Spleen (tissue), 11 donors: ENCODE data around the gene SNRNP25. TPM values are rescaled to one million over a fixed set of nuclear protein-coding genes. Genes with fewer than 3 reads are reported as not detected.

Source experiments
- DNase-seq: peaks from one replicate; pipeline ENCODE4 v3.0.0-alpha.2; 2020
- H3K27ac ChIP-seq, 8 donors: fragments of 200-600 bp; sonication (generic) in 7 of 8; 1 replicate in 4 of 8; 2 replicates in 4 of 8; pipeline versions ENCODE4 v1.5.0 to v1.8.0; 2016 to 2021; ENCODE audit warnings: inconsistent platforms in 4 of 8, mild to moderate bottlenecking in 4 of 8, moderate library complexity in 1 of 8
- H3K27me3 ChIP-seq, 7 donors: fragments of 200-600 bp; sonication (generic) in 6 of 7; replicated peaks in 1 of 7; 1 replicate in 4 of 7; 2 replicates in 3 of 7; pipeline versions ENCODE4 v1.5.0 to v1.8.0; 2016 to 2021; ENCODE audit warnings: inconsistent platforms in 3 of 7, mild to moderate bottlenecking in 1 of 7
- H3K36me3 ChIP-seq, 6 donors: fragments of 200-600 bp; sonication (generic) in 5 of 6; 1 replicate in 4 of 6; 2 replicates in 2 of 6; pipeline versions ENCODE4 v1.5.0 to v1.8.0; 2016 to 2021; ENCODE audit warnings: inconsistent platforms in 2 of 6
- H3K4me1 ChIP-seq, 6 donors: fragments of 200-600 bp; sonication (generic) in 5 of 6; 1 replicate in 3 of 6; 2 replicates in 3 of 6; pipeline versions ENCODE4 v1.5.0 to v1.8.0; 2016 to 2021; ENCODE audit warnings: inconsistent platforms in 3 of 6
- H3K4me3 ChIP-seq, 8 donors: fragments of 200-600 bp; sonication (generic) in 7 of 8; 1 replicate in 4 of 8; 2 replicates in 4 of 8; pipeline versions ENCODE4 v1.5.0 to v1.8.0; 2016 to 2021; ENCODE audit warnings: inconsistent platforms in 4 of 8, mild to moderate bottlenecking in 4 of 8, moderate library complexity in 2 of 8
- H3K9me3 ChIP-seq, 8 donors: fragments of 200-600 bp; sonication (generic) in 7 of 8; 1 replicate in 4 of 8; 2 replicates in 4 of 8; pipeline versions ENCODE4 v1.5.0 to v1.8.0; 2016 to 2021; ENCODE audit warnings: inconsistent platforms in 4 of 8
- CTCF ChIP-seq, 11 experiments: fragments of 200-600 bp in 7 of 11; fragments of 450-650 bp in 4 of 11; sonication (generic) in 4 of 11; IDR thresholded peaks in 8 of 11; conservative IDR thresholded peaks in 3 of 11; 1 replicate in 7 of 11; 2 replicates in 4 of 11; pipeline versions ENCODE4 v1.4.0 to v1.8.0; 2016 to 2021; ENCODE audit warnings: antibody characterized with exemption in 11 of 11, inconsistent platforms in 4 of 11, mild to moderate bottlenecking in 1 of 11
- POLR2A ChIP-seq, 3 donors: fragments of 450-650 bp; IDR thresholded peaks; one replicate each; pipeline ENCODE4 v1.5.1; 2017; ENCODE audit warnings: antibody characterized with exemption in 3 of 3, mild to moderate bottlenecking in 1 of 3
- POLR2AphosphoS5 ChIP-seq, 3 donors: sonication (generic); formaldehyde crosslinking; IDR thresholded peaks; one replicate each; pipeline ENCODE4 v1.5.1; 2017; ENCODE audit warnings: antibody characterized with exemption in 3 of 3
- WGBS, 5 donors: extraction: QIAGEN DNeasy Blood & Tissue Kit in 3 of 5; methylation state at CpG; one replicate each; pipeline versions ENCODE4 v1.1.5 to v1.1.7; 2013 to 2018; 5-methylcytosine and 5-hydroxymethylcytosine counted together
- intact Hi-C: fragments of 100-400 bp; cut with DNase I; formaldehyde crosslinking; loops from one replicate; pipeline ENCODE4 v1.15.0; 2023; ENCODE audit warnings: low total_unique reads
- polyA plus RNA-seq, 3 donors: library from polyadenylated mRNA; stranded (reverse); fragments of 200-250 nt; gene quantifications; one replicate each; pipeline ENCODE4 v1.2.1, GENCODE V29; 2013
- total RNA-seq, 7 donors: library from RNA; depleted of rRNA in 3 of 7; stranded (reverse); fragments of >200 nt in 3 of 7; fragmentation: NEBNext Ultra II Directional in 4 of 7; extraction: Animal tissue kit (Norgen Biotek cat#: 25700) in 4 of 7; gene quantifications; one replicate each; pipeline versions ENCODE4 v1.1.0 to v1.2.1, GENCODE V29; 2016 to 2021
- donor health status: healthy with polysubstance abuse.
- donor health status: DM: no; HTN: no; CAD: no; lungs with moderate emphysema.
- donor health status: DM: no; HTN: no; CAD: no.
- donor health status: Bipolar disorder and iron deficiency.
- donor health status: healthy.
- donor health status: DM: no; HTN: no; CAD: no.
- donor health status: DM: yes; HTN: yes; CAD: no.

The SNRNP25 gene
- total and polyA plus RNA-seq, 10 donors, result 13.6 to 48.1 (median 21.3) TPM

- WGBS, 5 donors, result 56 to 75% (median 62%) methylated on average over 4 to 18 of the region's 18 CpGs
Measured at GRCh38 chr16:85407-85782, 31.8 kb downstream of the SNRNP25 start.

GRCh38 chr16:85865-86264 lies 32.2 kb downstream of the SNRNP25 start:
- TF ChIP-seq POLR2AphosphoS5 (IDR thresholded peaks at IDR 0.05) (no peak), POLR2A (IDR thresholded peaks at IDR 0.05) (no peak), CTCF (IDR thresholded peaks at IDR 0.05 in 8 of 11, conservative IDR thresholded peaks at IDR 0.05 in 3 of 11) (no peak)
- Histone ChIP-seq H3K36me3 (peaks cover 0 to 94% (median 47%) of the 10 kb centered on the region in 6 donors), H3K9me3 (no peaks in the 10 kb centered on the region), H3K4me3 (no peak overlapping the region), H3K27ac (peak overlapping the region in 7 of 8 donors; percentile 66 to 86 (median 81)), H3K4me1 (peaks cover 25 to 54% (median 37%) of the 10 kb centered on the region in 6 donors), H3K27me3 (no peaks in the 10 kb centered on the region)
- intact Hi-C loops, result no loop called here
- 65 to 84% (median 73%) methylated on average over 9 of the region's 9 CpGs for WGBS, 5 donors
- DNase-seq, result no peak

More at GRCh38 chr16:85407-85782, 31.8 kb downstream of the SNRNP25 start:
- peaks cover 25 to 59% (median 39%) of the 10 kb centered on the region in 6 donors for H3K4me1 ChIP-seq
- intact Hi-C loops, result no loop called here
- peak overlapping the region; percentile 66 to 86 (median 78) for H3K27ac ChIP-seq
- no peak for DNase-seq
- no peaks in the 10 kb centered on the region for H3K9me3 ChIP-seq
- H3K27me3 ChIP-seq, result no peaks in the 10 kb centered on the region
- TF ChIP-seq POLR2AphosphoS5 (IDR thresholded peaks at IDR 0.05) (no peak), POLR2A (IDR thresholded peaks at IDR 0.05) (no peak), CTCF (IDR thresholded peaks at IDR 0.05 in 8 of 11, conservative IDR thresholded peaks at IDR 0.05 in 3 of 11) (no peak)
- peak overlapping the region in 1 of 8 donors; percentile 18 for H3K4me3 ChIP-seq
- peaks cover 0 to 94% (median 45%) of the 10 kb centered on the region in 6 donors for H3K36me3 ChIP-seq

- no peak for DNase-seq
- no peak overlapping the region for H3K4me3 ChIP-seq
- H3K27me3 ChIP-seq, result no peaks in the 10 kb centered on the region
- peaks cover 0 to 94% (median 47%) of the 10 kb centered on the region in 6 donors for H3K36me3 ChIP-seq
- peak overlapping the region in 4 of 8 donors; percentile 74 to 86 (median 81) for H3K27ac ChIP-seq
- 87 to 94% (median 91%) methylated on average over 12 to 23 of the region's 23 CpGs for WGBS, 5 donors
- H3K4me1 ChIP-seq, result peaks cover 25 to 50% (median 36%) of the 10 kb centered on the region in 6 donors
- no peaks in the 10 kb centered on the region for H3K9me3 ChIP-seq
- TF ChIP-seq CTCF (IDR thresholded peaks at IDR 0.05 in 8 of 11, conservative IDR thresholded peaks at IDR 0.05 in 3 of 11) (no peak), POLR2A (IDR thresholded peaks at IDR 0.05) (no peak), POLR2AphosphoS5 (IDR thresholded peaks at IDR 0.05) (peak in 2 of 3 donors; percentile 32 to 69)
- intact Hi-C loops, result no loop called here
Measured at GRCh38 chr16:86483-86952, 32.9 kb downstream of the SNRNP25 start.

GRCh38 chr16:88613-89012 lies 35.0 kb downstream of the SNRNP25 start:
- no peak overlapping the region for H3K27ac ChIP-seq
- TF ChIP-seq POLR2A (IDR thresholded peaks at IDR 0.05), result no peak
- TF ChIP-seq POLR2AphosphoS5 (IDR thresholded peaks at IDR 0.05), result peak in 1 of 3 donors; percentile 23
- TF ChIP-seq CTCF (IDR thresholded peaks at IDR 0.05 in 8 of 11, conservative IDR thresholded peaks at IDR 0.05 in 3 of 11), result no peak
- no peak overlapping the region for H3K4me3 ChIP-seq
- H3K9me3 ChIP-seq, result no peaks in the 10 kb centered on the region
- peaks cover 21 to 35% (median 28%) of the 10 kb centered on the region in 6 donors for H3K4me1 ChIP-seq
- H3K36me3 ChIP-seq, result peaks cover 0 to 98% (median 47%) of the 10 kb centered on the region in 6 donors
- no peaks in the 10 kb centered on the region for H3K27me3 ChIP-seq
- intact Hi-C loops, result no loop called here
- DNase-seq, result no peak
- WGBS, 5 donors, result 92 to 96% (median 96%) methylated on average over 9 to 14 of the region's 14 CpGs
